Gastrocnemius medialis (tissue), 4 donors: ENCODE measurements around the gene SMIM27. TPM values are rescaled to one million over a fixed set of nuclear protein-coding genes. Genes with fewer than 3 reads are reported as not detected.

Source experiments
- ATAC-seq, 2 donors: fragments of 150-250 bp; one replicate each; pipeline ENCODE4 v1.9.1; 2016
- DNase-seq, 2 donors: peaks; one replicate each; pipeline ENCODE4 v3.0.0-alpha.2; 2019
- H3K27ac ChIP-seq, 4 donors: fragments of 200-600 bp; sonication (generic); 1 replicate in 1 of 4; 2 replicates in 3 of 4; pipeline ENCODE4 v1.5.1; 2016 to 2018; ENCODE audit warnings: mild to moderate bottlenecking in 2 of 4, moderate library complexity in 1 of 4
- H3K27me3 ChIP-seq, 3 donors: fragments of 200-600 bp; sonication (generic) in 2 of 3; 1 replicate in 1 of 3; 2 replicates in 2 of 3; pipeline versions ENCODE4 v1.5.1 to v1.6.0; 2016 to 2019; ENCODE audit warnings: mild to moderate bottlenecking in 1 of 3, moderate library complexity in 1 of 3
- H3K36me3 ChIP-seq, 2 donors: fragments of 200-600 bp; sonication (generic) in 1 of 2; one replicate each; pipeline ENCODE4 v1.5.1; 2017 to 2018
- H3K4me1 ChIP-seq, 2 donors: fragments of 200-600 bp; sonication (generic) in 1 of 2; one replicate each; pipeline ENCODE4 v1.5.1; 2016 to 2017; ENCODE audit warnings: mild to moderate bottlenecking in 2 of 2
- H3K4me3 ChIP-seq, 4 donors: fragments of 200-600 bp; sonication (generic) in 3 of 4; 1 replicate in 1 of 4; 2 replicates in 3 of 4; pipeline ENCODE4 v1.5.1; 2016 to 2019; ENCODE audit warnings: mild to moderate bottlenecking in 2 of 4
- H3K9me3 ChIP-seq, 3 donors: fragments of 200-600 bp; sonication (generic) in 2 of 3; 1 replicate in 1 of 3; 2 replicates in 2 of 3; pipeline ENCODE4 v1.5.1; 2016 to 2019
- CTCF ChIP-seq, 5 experiments: fragments of 450-650 bp in 3 of 5; fragments of 200-600 bp in 2 of 5; sonication (generic) in 2 of 5; IDR thresholded peaks in 4 of 5; conservative IDR thresholded peaks in 1 of 5; 1 replicate in 4 of 5; 2 replicates in 1 of 5; pipeline ENCODE4 v1.5.1; 2016 to 2019; ENCODE audit warnings: antibody characterized with exemption in 5 of 5, mild to moderate bottlenecking in 3 of 5, moderate library complexity in 3 of 5
- POLR2A ChIP-seq, 2 donors: fragments of 450-650 bp; IDR thresholded peaks; one replicate each; pipeline ENCODE4 v1.6.1; 2017; ENCODE audit warnings: antibody characterized with exemption in 2 of 2, mild to moderate bottlenecking in 2 of 2, moderate library complexity in 2 of 2
- in situ Hi-C, 4 donors: fragments of 200-750 bp; cut with MboI; loops; one replicate each; pipeline versions ENCODE4 v1.15.0 to v1.8.0; 2017; ENCODE audit warnings: low sequenced_read_pairs in 4 of 4
- intact Hi-C: fragments of 100-400 bp; cut with DNase I; formaldehyde crosslinking; loops from one replicate; pipeline ENCODE4 v1.15.1; 2023; ENCODE audit warnings: low total_unique reads
- total RNA-seq, 4 donors: library from RNA; depleted of rRNA; stranded (reverse); fragments of >200 nt; gene quantifications; one replicate each; pipeline versions ENCODE4 v1.1.0 to v1.2.3, GENCODE V29; 2016

Gene SMIM27
- total RNA-seq, 4 donors from 2014 or later, result 1.8 to 11.6 (median 7.6) TPM

DNA sequence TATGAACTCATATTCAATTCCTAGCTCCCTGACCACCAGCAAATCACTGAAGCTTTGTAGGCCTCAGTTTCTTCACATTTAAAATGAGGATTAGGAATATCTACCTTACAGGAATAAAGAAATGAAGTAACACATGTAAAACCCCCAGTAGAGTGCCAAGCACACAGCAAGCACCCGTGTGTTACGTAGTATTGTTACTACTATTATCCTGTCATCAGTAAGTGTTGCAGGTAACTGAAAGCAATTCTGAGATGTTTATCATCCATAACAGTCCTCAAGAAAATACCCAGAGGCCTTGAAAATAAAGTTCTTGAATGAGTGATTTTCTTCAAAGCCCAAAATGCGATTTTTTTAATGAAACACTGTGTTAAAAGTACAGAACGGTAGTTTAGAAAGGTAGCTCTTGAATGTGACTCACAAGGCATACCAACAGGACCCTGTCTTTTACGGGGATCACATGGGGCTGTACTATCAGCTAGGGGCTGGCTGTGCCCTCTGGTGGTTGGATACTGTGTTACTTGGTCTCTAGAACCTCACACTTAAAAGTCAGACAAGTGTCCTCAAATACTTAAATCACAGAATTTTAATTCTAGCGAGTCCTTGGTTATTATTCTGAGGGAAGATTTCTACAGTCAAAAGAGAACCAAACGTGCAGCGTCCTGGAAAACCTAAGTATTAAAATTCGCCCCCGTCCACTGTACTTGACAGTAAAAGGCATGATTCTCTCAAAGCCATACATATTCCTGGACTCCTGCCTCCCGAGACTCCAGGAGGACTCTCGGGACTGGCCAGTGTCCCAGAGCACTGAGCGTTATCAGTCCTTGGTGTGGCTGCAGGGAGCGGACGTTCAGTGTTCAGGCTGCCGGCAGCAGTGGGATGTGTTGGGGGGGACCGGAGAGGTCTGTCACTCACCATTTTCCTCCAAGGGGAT lies 20.1 kb downstream of the SMIM27 start:
- Histone ChIP-seq H3K4me3 (peak overlapping the region; percentile 75 to 96 (median 86)), H3K36me3 (no peaks in the 10 kb centered on the region), H3K27ac (peak overlapping the region; percentile 86 to 95 (median 87)), H3K9me3 (no peaks in the 10 kb centered on the region), H3K27me3 (no peaks in the 10 kb centered on the region), H3K4me1 (peaks cover 13 to 16% of the 10 kb centered on the region in 2 donors)
- ATAC-seq (peak; percentile 79 to 82), DNase-seq (peak; percentile 23 to 48)
- in situ Hi-C loops, result loop anchor here in 1 of 4 donors (5.0 kb wide), 1 partner anchor 430 kb away; the partner anchor contains the start of gene APTX
- intact Hi-C loops, result loop anchor here (2.0 kb wide), 2 partner anchors 45 to 193 kb away; partner anchors contain the start of gene RIGI
- TF ChIP-seq CTCF (IDR thresholded peaks at IDR 0.05 in 4 of 5, conservative IDR thresholded peaks at IDR 0.05 in 1 of 5) (peak; percentile 33 to 60 (median 53)), POLR2A (IDR thresholded peaks at IDR 0.05) (no peak)

- Histone ChIP-seq H3K4me3 (peak within 1 kb of the TSS; percentile 75 to 96 (median 86)), H3K4me1 (peaks cover 13 to 16% of the 10 kb centered on the region in 2 donors), H3K36me3 (no peaks in the 10 kb centered on the region), H3K27ac (peak within 1 kb of the TSS; percentile 86 to 95 (median 87)), H3K9me3 (no peaks in the 10 kb centered on the region), H3K27me3 (no peaks in the 10 kb centered on the region)
- intact Hi-C loops, result loop anchor here (1.0 to 2.0 kb wide), 5 partner anchors 21 to 428 kb away; partner anchors contain the start of genes APTX, RIGI, SMIM27 and TOPORS
- DNase-seq, result peak; percentile 83 to 89
- in situ Hi-C loops, result loop anchor here in 1 of 4 donors (5.0 kb wide), 1 partner anchor 429 kb away; the partner anchor contains the start of gene APTX
- peak; percentile 58 to 59 for TF ChIP-seq POLR2A (IDR thresholded peaks at IDR 0.05)
- TF ChIP-seq CTCF (IDR thresholded peaks at IDR 0.05 in 4 of 5, conservative IDR thresholded peaks at IDR 0.05 in 1 of 5), result no peak
- peak; percentile 96 to 97 for ATAC-seq
Observed at GRCh38 chr9:32572900-32573523, 20.9 kb downstream of the SMIM27 start, which contains the start of gene NDUFB6. Gene NDUFB6 (minus strand): TSS chr9:32573159. CDS start chr9:32573060, 99 bp downstream.

DNA sequence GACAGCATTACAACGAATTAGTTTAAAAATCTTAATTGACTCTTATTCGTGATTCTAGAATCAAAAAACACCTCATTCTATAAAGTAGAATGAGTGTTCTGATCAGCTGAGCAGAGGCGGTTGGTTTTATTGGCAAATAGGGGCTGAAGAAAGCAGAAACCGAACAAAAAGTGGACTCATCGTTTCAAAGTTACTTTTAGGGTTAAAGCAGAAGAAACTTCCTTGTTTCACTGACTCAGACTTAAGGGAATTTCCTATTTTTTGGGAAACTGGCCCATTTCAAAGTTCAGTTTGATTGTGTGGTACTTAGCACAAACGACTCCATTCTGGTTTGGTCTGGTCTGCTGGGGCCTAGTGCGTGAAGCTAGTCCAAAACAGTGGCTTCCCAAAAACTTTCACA lies 21.7 kb downstream of the SMIM27 start:
- no peaks in the 10 kb centered on the region for H3K27me3 ChIP-seq
- H3K27ac ChIP-seq, result peak overlapping the region; percentile 86 to 95 (median 87)
- in situ Hi-C loops (loop anchor here in 1 of 4 donors (5.0 kb wide), 1 partner anchor 428 kb away; the partner anchor contains the start of gene APTX), intact Hi-C loops (loop anchor here (1.0 to 2.0 kb wide), 5 partner anchors 22 to 427 kb away; partner anchors contain the start of genes APTX, RIGI, SMIM27 and TOPORS)
- H3K9me3 ChIP-seq, result no peaks in the 10 kb centered on the region
- H3K36me3 ChIP-seq, result no peaks in the 10 kb centered on the region
- TF ChIP-seq POLR2A (IDR thresholded peaks at IDR 0.05) (no peak), CTCF (IDR thresholded peaks at IDR 0.05 in 4 of 5, conservative IDR thresholded peaks at IDR 0.05 in 1 of 5) (no peak)
- peaks cover 13 to 16% of the 10 kb centered on the region in 2 donors for H3K4me1 ChIP-seq
- DNase-seq (no peak), ATAC-seq (no peak)
- peak overlapping the region in 3 of 4 donors; percentile 82 to 96 (median 89) for H3K4me3 ChIP-seq

DNA sequence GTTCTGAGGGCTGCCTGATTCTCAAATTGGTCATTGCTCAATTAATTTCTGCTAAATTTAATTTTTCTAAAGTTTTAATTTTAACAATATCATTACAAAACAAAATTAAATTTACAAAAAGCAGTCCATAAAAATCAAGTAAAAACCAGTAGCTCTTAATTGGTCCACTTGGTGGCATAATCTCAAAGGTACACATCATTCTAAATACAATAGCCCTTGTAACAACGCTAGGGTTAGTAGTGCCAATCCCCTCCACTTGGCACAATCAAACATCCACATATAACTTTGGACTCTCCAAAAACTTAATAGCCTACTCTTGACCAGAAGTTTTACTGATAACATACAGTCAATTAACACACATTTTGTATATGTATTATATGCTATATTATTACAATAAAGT lies 22.7 kb downstream of the SMIM27 start:
- intact Hi-C loops, result no loop called here
- TF ChIP-seq CTCF (IDR thresholded peaks at IDR 0.05 in 4 of 5, conservative IDR thresholded peaks at IDR 0.05 in 1 of 5), result no peak
- TF ChIP-seq POLR2A (IDR thresholded peaks at IDR 0.05), result no peak
- Histone ChIP-seq H3K27me3 (no peaks in the 10 kb centered on the region), H3K4me3 (no peak overlapping the region), H3K4me1 (peaks cover 13 to 16% of the 10 kb centered on the region in 2 donors), H3K36me3 (no peaks in the 10 kb centered on the region), H3K27ac (no peak overlapping the region), H3K9me3 (no peaks in the 10 kb centered on the region)
- ATAC-seq (no peak), DNase-seq (no peak)
- in situ Hi-C loops, result loop anchor here (5.0 kb wide), 3 partner anchors 193 to 427 kb away; partner anchors contain the start of genes ACO1 (in 3 of the 4) and APTX (in 1 of the 4)
